ENCODE measurements around the gene RMRP.

The RMRP gene

GRCh38 chr9:35657546-35658136 lies at the start of gene RMRP:
RMRP (minus strand) TSS chr9:35658019.
- TF ChIP-seq CTCF (IDR thresholded peaks at IDR 0.05; ENCODE audit: low read depth, low read length): no peak
- peak; percentile 100 for DNase-seq (ENCODE audit: extremely low read depth, low read depth)

DNA sequence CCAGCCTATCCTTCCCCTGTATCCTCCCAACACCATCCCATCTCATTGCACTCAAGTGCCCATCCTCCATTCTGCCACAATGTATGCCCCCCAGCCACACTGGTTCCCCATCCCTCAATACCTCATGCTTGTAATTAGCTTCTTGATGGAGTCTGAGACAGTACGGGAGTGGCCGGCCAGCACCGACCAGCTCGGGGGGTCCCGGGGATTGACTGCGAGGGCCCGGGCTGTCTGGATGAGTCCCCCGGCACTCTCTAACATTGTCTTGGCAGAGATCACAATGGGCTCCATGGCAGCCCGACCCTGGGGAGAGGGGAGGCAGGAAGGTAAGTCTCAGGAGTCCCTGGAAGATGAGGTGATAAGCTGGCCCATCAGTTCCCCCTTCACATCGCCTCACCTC lies 49.1 kb upstream of the RMRP start:
- DNase-seq (ENCODE audit: extremely low read depth, low read depth): no peak
- TF ChIP-seq CTCF (IDR thresholded peaks at IDR 0.05; ENCODE audit: low read depth, low read length): no peak

- TF ChIP-seq CTCF (IDR thresholded peaks at IDR 0.05; ENCODE audit: low read depth, low read length): no peak
- DNase-seq (ENCODE audit: extremely low read depth, low read depth): no peak
Measured at GRCh38 chr9:35705836-35706430, 48.1 kb upstream of the RMRP start.

DNA sequence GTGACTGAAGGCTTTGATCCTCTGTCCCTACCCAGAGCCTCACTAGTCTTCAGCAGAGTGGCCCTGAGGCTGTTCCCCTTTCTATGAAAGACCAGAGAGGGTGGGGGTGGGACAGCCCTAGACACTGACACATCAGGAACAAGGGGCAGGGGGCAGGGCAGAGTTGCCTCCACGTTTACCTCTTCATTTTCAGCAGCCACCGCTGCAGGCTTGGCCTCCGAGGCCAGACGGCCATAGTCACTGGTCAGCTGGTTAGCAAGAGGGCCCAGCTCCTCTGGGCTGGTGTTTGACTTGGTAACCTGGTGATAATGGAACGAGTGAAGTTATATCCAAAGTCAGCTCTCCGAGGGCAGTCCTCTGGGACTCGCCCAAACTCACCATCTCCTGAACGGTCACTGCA lies 47.6 kb upstream of the RMRP start:
- no peak for TF ChIP-seq CTCF (IDR thresholded peaks at IDR 0.05; ENCODE audit: low read depth, low read length)
- no peak for DNase-seq (ENCODE audit: extremely low read depth, low read depth)

- TF ChIP-seq CTCF (IDR thresholded peaks at IDR 0.05; ENCODE audit: low read depth, low read length): no peak
- no peak for DNase-seq (ENCODE audit: extremely low read depth, low read depth)
Measured at GRCh38 chr9:35703906-35704672, 46.3 kb upstream of the RMRP start.

DNA sequence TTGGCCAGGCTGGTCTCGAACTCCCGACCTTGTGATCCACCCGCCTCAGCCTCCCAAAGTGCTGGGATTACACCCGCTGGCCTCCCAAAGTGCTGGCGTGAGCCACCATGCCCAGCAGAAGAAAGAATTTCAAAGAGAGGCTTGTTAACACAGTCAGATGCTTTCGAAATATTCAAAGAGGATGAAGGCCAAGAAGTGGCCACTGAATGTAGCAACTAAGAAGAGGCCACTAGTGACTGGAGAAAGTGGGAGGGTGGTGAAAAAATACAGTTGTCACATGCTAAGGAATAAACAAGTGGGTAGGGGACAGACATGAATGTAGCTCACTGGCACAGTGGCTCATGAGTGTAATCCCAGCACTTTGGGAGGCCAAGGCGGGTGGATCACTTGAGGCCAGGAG lies 44.9 kb upstream of the RMRP start:
- DNase-seq (ENCODE audit: extremely low read depth, low read depth): no peak
- TF ChIP-seq CTCF (IDR thresholded peaks at IDR 0.05; ENCODE audit: low read depth, low read length): no peak

DNA sequence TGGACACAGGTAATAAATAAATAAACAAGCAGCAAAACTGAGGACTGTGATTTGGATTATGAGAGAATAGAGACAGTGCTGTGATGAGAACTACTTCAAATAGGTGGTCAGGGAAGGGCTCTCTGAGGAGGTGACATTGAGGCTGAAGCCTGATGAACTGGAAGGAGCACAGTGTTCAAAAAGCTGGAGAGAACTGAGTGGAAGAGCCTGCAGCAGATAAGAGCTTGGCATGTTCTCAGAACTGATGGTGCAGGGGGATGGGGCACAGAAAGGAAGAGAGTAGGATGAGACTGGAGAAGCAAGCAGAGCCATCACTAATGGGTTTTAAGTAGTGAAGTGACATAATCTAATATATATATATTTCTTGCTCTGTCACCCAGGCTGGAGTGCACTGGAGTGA lies 43.1 kb upstream of the RMRP start:
- DNase-seq (ENCODE audit: extremely low read depth, low read depth): no peak

More for the DNA sequence above, 43.1 kb upstream of the RMRP start:
- TF ChIP-seq CTCF (IDR thresholded peaks at IDR 0.05; ENCODE audit: low read depth, low read length): no peak

Data from AG09319 (cell line).